Lower lobe of right lung (tissue), 2 donors: ENCODE results near the gene FBXO42. TPM values are rescaled to one million over a fixed set of nuclear protein-coding genes. Genes with fewer than 3 reads are reported as not detected.
A peak's percentile ranks its signal among the peaks of the same experiment; 100 is the strongest.
"Not testable (repeated sequence)": the region's sequence is repeated elsewhere in the genome, so short reads cannot be mapped to it uniquely, and the experiment has no call there.

ENCODE experiments used
- ATAC-seq, 2 donors: fragments of 200-7000 bp; cut with Tn5 transposase; one replicate each; pipeline ENCODE4 v1.9.1; 2020 to 2022; ENCODE audit warnings: mild to moderate bottlenecking in 2 of 2, moderate library complexity in 2 of 2
- DNase-seq: peaks from one replicate; pipeline ENCODE4 v3.0.0-alpha.2; 2020
- H3K27ac ChIP-seq: fragments of 200-600 bp; one replicate; pipeline ENCODE4 v1.8.0; 2022
- H3K27me3 ChIP-seq: fragments of 200-600 bp; one replicate; pipeline ENCODE4 v1.8.0; 2022; ENCODE audit warnings: low read depth
- H3K36me3 ChIP-seq: fragments of 200-600 bp; one replicate; pipeline ENCODE4 v1.8.0; 2022; ENCODE audit warnings: mild to moderate bottlenecking
- H3K4me1 ChIP-seq: fragments of 200-600 bp; one replicate; pipeline ENCODE4 v1.8.0; 2022
- H3K4me3 ChIP-seq: fragments of 200-600 bp; one replicate; pipeline ENCODE4 v1.8.0; 2022; ENCODE audit warnings: mild to moderate bottlenecking
- H3K9me3 ChIP-seq: fragments of 200-600 bp; one replicate; pipeline ENCODE4 v1.8.0; 2022
- CTCF ChIP-seq: fragments of 200-600 bp; IDR thresholded peaks from one replicate; pipeline ENCODE4 v1.8.0; 2022; ENCODE audit warnings: antibody characterized with exemption, mild to moderate bottlenecking
- intact Hi-C: fragments of 100-400 bp; cut with DNase I; formaldehyde crosslinking; loops from one replicate; pipeline ENCODE4 v1.11.0; 2022
- total RNA-seq: library from RNA; stranded (reverse); fragmentation: NEBNext Ultra II Directional; extraction: Animal tissue kit (Norgen Biotek cat#: 25700); gene quantifications from one replicate; pipeline ENCODE4 v1.2.1, GENCODE V29; 2021
- donor health status: DM: no; HTN: yes; CAD: no; lungs with severe emphysema.

The FBXO42 gene
- total RNA-seq, 1 donor from 2014 or later = 21.5 TPM

- Histone ChIP-seq H3K27me3 (peaks cover 31% of the 10 kb centered on the region), H3K27ac (no peak overlapping the region), H3K9me3 (no peaks in the 10 kb centered on the region), H3K4me3 (peak overlapping the region; percentile 48), H3K4me1 (peaks cover 15% of the 10 kb centered on the region), H3K36me3 (no peaks in the 10 kb centered on the region)
- DNase-seq (no peak), ATAC-seq (no peak)
- intact Hi-C loops = no loop called here
- no peak for TF ChIP-seq CTCF
These were observed 126.2 kb downstream of the FBXO42 start for GRCh38 chr1:16226129-16226489.

- no peak for DNase-seq
- Histone ChIP-seq H3K9me3 (no peaks in the 10 kb centered on the region), H3K27ac (no peak overlapping the region), H3K4me3 (no peak overlapping the region), H3K36me3 (no peaks in the 10 kb centered on the region), H3K27me3 (peaks cover 31% of the 10 kb centered on the region), H3K4me1 (peaks cover 15% of the 10 kb centered on the region)
- intact Hi-C loops = no loop called here
- TF ChIP-seq CTCF = no peak
- no peak for ATAC-seq
These were observed 127.8 kb downstream of the FBXO42 start for GRCh38 chr1:16224472-16224871.

- Histone ChIP-seq H3K27me3 (peaks cover 26% of the 10 kb centered on the region), H3K4me1 (peaks cover 18% of the 10 kb centered on the region)
- H3K27ac ChIP-seq, H3K9me3 ChIP-seq, H3K36me3 ChIP-seq, ATAC-seq, DNase-seq, H3K4me3 ChIP-seq, intact Hi-C loops: not testable (repeated sequence)
These were observed 129.6 kb downstream of the FBXO42 start for GRCh38 chr1:16222716-16223115.

- ATAC-seq (no peak), DNase-seq (no peak)
- intact Hi-C loops = no loop called here
- Histone ChIP-seq H3K27me3 (peaks cover 13% of the 10 kb centered on the region), H3K36me3 (no peaks in the 10 kb centered on the region), H3K4me1 (peaks cover 14% of the 10 kb centered on the region), H3K27ac (no peak overlapping the region), H3K4me3 (no peak overlapping the region), H3K9me3 (no peaks in the 10 kb centered on the region)
- TF ChIP-seq CTCF = no peak
These were observed 130.8 kb downstream of the FBXO42 start for GRCh38 chr1:16221499-16221898.

- no peak for DNase-seq
These were observed 132.2 kb downstream of the FBXO42 start for GRCh38 chr1:16219968-16220500.

GRCh38 chr1:16218674-16219071 is 133.6 kb downstream of the FBXO42 start:
- TF ChIP-seq CTCF = no peak

More at GRCh38 chr1:16219968-16220500, 132.2 kb downstream of the FBXO42 start:
- H3K9me3 ChIP-seq = no peaks in the 10 kb centered on the region
- H3K36me3 ChIP-seq = no peaks in the 10 kb centered on the region
- H3K4me3 ChIP-seq = no peak overlapping the region
- intact Hi-C loops = no loop called here
- H3K4me1 ChIP-seq = peaks cover 20% of the 10 kb centered on the region
- H3K27me3 ChIP-seq = peaks cover 3% of the 10 kb centered on the region
- TF ChIP-seq CTCF = no peak
- no peak for ATAC-seq
- H3K27ac ChIP-seq = no peak overlapping the region

More at GRCh38 chr1:16218674-16219071, 133.6 kb downstream of the FBXO42 start:
- no peaks in the 10 kb centered on the region for H3K27me3 ChIP-seq
- no peaks in the 10 kb centered on the region for H3K36me3 ChIP-seq
- H3K4me3 ChIP-seq = no peak overlapping the region
- ATAC-seq = no peak
- intact Hi-C loops = no loop called here
- H3K9me3 ChIP-seq = no peaks in the 10 kb centered on the region
- DNase-seq = no peak
- H3K27ac ChIP-seq = no peak overlapping the region
- peaks cover 20% of the 10 kb centered on the region for H3K4me1 ChIP-seq
